GM19467 (cell line): ENCODE data around the gene IFNA5.

Experiments used
- ATAC-seq: cut with Tn5 transposase; IDR thresholded peaks from one replicate; pipeline ENCODE4 v1.9.1; 2021; ENCODE audit warnings: mild to moderate bottlenecking, moderate library complexity; ENCODE audit not compliant: unreplicated experiment

The IFNA5 gene

DNA sequence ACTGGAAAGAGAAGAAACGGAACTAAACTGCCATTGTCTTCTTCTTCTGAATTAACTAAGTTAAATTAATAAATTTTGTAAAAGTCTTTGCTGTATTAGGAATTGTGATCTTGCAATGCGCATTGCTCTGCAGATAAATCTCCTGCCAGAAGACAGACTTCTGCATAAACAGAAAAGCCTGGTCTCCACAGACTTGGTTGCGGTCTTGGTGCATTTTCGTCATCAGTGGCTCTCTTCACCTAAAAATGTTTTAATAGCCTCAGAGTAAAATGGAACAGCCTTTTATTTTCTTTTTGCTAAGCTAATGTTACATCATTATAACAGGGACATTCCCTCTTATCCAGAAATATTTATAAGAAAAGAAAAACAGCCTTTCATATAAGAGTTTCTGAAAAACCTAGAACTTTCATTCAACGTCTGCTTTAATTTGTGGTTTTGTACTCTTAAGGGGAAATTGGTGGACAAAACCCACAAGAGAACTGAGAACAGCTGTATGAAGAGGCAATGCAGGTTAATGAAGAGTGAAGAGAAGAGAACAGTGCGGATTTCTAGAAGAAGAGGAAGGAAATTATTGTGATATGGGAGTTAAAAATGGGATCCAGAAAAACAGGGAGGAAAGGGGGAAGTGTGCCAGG, 10.1 kb downstream of the IFNA5 start:
- ATAC-seq, result peak; percentile 81

DNA sequence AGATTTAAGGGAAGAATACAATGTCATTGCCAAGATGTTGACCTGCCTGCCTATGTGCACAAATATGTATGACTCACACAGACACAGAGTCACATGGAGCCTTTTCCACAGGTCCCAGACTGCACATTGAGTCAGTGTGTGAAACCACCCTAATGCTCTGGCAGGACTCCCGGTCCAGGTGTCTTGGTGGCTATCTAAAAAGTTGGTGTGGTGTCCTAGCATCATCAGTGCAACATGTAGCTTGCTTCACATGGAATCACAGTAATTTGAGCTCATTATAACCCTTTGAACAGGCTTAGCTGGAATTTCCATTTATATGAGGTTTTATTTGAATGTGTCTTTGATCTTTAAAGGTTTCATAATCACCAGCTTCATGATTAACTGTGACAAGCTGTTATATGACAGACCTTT, 10.7 kb downstream of the IFNA5 start:
- ATAC-seq, result peak; percentile 47

DNA sequence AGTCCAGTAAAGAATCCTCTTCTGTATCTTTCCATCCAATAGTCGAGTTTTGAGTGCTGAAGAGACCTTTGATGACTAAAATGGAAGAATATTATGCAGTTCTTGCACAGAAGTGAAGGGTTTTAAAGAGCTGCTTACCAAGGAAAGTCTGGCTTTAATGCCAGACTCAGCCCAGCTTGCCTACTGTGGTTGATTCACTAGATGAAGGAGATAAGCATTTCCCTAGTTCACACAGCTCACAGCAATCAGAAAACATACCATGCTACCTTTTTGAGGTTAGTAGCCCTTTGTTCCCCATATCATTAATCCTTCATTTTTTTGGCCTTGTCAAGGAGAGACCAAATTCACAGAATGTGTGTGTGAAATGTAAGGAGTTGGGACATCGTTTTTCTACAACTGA, 15.3 kb downstream of the IFNA5 start:
- ATAC-seq, result no peak

DNA sequence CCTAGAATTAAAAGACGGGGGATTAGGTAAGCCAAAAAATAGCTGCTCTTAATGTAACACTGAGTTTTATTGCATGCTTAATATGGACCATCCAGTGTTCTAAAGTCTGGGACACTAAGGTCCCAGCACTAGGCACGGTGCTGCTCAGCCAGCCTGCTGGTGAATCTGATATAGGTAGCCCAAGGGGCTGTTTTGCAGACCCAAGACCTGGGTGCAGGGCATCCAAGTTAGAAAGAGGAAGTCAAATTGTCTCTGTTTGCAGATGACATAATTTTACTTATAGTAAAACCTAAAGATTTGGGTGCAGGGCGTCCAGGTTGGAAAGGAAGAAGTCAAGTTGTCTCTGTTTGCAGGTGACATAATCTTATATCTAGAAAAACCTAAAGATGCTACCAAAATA, 17.8 kb downstream of the IFNA5 start:
- no peak for ATAC-seq

DNA sequence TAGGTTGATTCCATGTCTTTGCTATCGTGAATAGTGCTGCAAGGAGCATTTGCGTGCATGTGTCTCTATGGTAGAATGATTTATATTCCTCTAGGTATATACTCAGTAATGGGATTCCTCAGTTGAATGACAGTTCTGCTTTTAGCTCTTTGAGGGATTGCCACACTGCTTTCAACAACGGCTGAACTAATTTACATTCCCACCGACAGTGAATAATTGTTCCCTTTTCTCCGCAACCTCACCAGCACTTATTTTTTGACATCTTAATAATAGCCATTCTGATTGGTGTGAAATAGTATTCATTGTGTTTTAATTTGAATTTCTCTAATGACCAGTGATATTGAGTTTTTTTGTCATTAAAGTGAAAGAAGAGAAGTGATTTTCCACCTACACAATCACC, 18.5 kb downstream of the IFNA5 start:
- no peak for ATAC-seq

DNA sequence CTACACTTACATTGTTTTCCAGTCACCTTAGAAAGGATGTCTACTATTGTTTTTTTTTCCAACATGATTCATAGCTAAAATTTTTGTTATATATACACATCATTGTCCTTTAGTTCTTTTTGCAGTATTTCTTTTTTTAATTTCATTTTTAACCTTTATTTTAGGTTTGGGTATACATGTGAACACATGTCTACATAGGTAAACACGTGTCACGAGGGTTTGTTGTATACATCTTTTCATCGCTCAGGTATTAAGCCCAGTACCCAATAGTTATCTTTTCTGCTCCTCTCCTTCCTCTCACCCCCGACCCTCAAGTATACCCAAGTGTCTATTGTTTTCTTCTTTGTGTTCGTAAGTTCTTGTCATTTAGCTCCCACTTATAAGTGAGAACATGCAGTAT, 19.0 kb downstream of the IFNA5 start:
- no peak for ATAC-seq

DNA sequence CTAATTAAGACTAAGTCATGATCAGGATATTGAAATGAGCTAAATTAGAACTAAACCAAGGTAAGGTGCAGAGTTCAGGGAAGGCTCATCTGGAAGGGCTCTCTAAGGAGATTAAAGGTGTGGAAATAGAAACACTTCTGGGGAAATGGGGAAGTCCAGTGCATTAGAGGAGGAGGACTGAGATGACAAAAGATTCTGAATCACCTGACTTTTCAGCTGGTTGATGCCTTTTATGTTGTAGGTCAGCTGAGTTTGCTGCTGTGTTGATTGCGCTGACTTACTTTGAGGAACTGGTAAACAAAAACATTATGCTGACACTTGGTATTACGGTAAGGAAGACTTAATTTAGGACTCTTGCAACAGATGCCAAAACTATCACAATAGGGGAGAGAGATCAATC, 23.8 kb downstream of the IFNA5 start:
- no peak for ATAC-seq

DNA sequence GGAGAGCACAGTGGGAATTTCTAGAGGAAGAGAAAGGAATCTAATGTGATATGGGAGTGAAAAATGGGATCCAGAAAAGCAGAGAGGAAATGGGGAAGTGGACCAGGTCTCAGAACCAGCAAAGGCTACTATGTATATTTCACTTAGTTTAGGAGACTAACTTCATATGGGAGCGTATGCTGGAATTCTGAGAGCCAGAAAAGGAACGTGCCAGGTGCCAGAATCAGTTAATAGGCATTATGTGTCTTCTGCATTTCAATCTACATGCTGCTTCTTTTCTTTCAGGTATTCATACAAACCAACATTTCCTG, 36.8 kb downstream of the IFNA5 start:
- ATAC-seq, result no peak

DNA sequence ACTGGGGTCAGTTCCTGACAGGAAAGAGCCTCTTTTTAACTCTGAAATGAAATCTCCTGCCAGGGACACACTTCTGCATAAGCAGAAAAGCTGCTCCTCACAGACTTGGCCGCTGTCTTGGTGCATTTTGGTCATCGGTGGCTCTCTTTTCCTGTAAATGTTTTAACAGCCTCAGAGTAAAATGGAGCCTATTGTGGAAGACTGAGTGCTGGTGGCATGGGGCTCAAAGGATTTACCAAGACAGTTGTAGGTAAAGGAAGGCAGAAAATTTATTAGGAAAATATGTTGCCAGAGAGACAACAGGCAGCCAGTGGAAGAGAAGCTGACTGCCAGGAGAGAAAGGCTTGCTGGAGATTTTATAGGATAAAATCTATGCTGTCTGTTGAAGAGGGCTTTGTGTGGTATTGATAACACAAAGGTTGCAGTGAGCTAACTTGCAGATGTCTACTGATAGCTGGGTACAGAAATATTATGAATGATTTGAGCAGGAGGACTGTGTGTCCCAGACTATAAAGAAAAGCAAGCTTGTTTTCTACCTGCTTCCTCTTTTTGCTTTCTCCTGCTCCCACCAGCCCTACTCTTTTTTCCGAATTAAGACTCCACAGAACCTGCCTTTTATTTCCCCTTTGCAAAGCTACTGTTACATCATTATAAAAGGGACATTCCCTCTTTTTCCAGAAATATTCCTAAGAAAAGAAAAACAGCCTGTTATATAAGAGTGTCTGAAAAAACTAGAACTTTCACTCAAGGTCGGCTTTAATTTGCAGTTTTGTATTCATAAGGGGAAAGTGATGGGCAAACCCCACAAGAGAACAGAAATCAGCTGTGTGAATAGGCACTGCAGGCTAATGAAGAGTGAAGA, 37.4 kb downstream of the IFNA5 start:
- ATAC-seq, result peak; percentile 41

DNA sequence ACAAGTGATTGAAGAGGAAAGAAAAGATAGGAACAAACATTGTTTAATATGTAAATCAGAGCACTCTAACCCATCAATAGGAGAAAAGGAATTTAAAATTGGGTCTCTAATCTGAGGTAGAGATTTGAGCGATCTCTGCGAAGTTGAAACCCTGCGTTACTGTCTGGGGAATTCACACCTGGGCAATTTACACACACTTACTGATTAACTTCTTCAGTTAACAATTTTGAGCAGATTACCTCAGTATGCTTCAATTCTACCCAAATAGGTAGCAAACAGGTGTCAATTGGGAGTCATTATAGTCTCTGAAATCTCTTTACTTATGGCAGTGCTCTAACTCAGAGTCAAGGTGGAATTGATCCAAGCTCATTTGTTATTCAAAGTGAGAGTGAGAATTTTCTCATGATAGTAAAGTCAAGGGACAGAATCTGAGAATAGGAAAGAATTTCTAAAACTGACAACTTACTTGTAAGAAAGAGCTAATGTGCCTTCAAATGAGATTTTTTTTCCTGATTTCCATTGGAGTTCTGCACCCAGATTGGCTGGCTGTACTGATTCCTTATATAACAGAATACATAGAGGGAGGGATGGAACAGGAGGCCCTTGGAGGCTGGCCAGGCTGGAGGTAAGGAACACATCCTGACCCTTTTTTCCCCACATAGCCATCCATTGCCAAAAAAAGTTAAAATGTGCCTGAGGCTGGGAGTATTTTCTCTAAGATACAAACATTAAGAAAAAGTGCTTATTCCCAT, 38.2 kb downstream of the IFNA5 start:
- ATAC-seq, result peak; percentile 50

DNA sequence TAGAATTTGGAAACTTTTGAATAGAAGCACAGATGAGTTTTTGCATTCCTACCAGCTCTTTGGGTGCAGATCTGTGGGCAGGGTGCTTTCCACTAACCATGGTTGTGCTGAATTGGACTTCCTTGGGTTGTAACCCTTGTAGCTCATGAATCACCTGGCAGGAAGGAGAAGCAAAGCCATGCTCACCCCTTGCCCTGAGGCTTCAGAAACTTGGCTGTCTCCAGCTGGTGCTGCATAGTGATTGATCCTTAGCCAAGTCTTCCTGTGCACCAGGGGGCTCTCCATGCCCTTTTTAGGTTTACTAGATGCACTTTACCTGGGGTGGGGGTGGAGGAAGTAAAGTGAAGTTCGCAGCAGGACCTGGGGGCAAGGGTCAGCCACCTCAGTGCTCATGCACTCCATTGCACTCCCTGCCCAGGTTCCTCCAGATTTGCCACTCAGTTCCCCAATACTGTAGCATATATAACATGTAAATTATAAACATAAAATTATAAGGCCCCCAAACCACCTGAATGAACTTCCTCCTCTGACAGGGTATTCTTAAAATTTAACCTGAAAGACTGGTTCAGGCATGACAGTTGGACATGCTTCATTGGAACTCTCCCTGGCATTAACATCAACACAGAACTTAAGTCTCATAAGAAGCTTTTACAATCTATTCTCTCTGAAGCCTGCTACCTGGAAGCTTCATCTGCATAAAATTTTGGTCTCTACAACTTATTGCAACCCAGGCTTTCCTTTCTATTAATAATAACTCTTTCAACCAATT, 39.5 kb downstream of the IFNA5 start:
- peak; percentile 40 for ATAC-seq

DNA sequence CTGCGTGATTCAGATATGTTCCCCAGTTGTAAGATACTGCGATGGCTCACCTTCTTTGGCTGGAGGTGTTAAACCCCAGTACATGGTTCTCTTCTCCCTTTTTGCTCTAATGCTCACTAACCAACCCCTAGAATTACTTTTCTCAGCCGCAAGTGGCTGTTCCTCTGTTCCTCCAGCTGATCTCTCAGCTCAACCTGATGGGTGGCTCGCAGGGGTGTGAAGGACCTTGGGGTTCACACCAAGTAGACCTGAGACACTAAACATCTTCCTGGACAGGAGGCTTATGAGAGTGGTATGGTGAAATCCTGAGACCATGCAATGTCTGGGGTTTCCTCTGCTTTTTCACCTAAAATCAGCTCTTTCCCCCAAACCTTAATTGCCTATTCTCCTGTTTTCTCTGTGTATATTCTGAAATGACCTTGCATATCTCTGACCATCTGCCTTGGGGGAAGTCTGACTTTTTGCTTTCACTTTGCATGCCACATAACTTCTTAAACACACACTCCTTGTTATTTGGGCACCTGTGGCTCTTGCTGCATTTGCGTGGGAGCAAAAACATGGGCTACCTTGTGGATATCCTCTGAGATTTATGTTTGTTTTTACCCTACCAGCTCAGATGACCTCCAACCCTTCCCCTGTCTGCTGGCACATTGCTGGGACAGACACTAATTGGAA, 49.4 kb downstream of the IFNA5 start:
- no peak for ATAC-seq
